HG03103 (cell line): Measurements from ENCODE around the gene TRPC4.

Experiments used
- ATAC-seq: cut with Tn5 transposase; IDR thresholded peaks from one replicate; pipeline ENCODE4 v1.9.1; 2021; ENCODE audit warnings: low read depth; ENCODE audit not compliant: unreplicated experiment

TRPC4 gene

DNA sequence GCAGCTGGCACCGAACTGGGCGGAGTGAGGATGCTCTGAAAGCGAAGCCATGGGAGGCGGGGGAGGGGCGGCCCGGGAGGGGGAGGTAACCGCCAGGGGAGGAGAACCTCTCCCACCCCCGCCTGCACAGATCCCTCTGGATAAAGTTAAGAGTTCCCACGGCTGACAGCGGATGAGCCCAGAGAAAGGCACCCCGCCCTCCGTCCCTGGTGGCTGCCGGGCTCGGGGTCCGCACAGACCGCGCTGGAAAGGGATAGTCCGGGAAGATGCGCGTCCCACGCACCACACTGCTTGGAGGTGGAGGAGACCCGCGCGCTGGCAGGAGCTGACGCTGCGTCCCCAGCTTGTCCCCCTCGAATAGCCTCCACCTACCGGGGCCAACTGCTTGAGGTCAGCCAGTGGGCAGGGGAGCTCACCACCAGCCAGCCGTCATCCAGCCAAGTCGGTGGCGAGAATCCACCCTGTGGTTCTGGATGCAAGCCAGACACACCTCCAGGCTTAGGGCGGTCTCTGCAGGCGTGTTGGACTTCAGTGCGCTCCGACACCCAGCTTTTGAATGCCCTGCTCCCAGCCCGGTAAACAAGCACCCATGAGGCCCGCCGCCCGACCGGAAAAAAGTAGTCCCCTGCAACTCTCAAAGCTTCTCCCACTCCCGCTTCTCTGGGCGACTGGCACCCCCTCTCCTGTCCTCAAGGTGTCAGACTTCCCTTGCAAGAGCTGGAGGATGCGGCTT is at the start of gene TRPC4:
Gene TRPC4 (minus strand): TSS at position 17 of the 733 bp plus-strand sequence. CDS start 86,439 bp downstream, outside the sequence.
- ATAC-seq = no peak

DNA sequence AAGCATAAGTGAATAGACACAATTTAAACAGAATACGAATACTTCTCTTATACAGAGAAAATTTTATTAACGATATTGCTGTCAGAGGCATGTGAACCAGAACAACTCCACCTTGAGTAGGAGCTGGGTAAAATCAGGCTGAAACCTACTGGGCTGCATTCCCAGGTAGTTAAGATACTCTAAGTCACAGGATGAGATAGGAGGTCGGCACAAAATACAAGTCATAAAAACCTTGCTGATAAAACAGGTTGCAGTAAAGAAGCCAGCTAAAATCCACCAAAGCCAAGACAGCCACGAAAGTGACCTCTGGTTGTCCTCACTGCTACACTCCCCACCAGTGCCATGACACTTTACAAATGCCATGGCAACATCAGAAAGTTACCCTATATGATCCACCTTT is 49.2 kb upstream of the TRPC4 start:
- no peak for ATAC-seq

DNA sequence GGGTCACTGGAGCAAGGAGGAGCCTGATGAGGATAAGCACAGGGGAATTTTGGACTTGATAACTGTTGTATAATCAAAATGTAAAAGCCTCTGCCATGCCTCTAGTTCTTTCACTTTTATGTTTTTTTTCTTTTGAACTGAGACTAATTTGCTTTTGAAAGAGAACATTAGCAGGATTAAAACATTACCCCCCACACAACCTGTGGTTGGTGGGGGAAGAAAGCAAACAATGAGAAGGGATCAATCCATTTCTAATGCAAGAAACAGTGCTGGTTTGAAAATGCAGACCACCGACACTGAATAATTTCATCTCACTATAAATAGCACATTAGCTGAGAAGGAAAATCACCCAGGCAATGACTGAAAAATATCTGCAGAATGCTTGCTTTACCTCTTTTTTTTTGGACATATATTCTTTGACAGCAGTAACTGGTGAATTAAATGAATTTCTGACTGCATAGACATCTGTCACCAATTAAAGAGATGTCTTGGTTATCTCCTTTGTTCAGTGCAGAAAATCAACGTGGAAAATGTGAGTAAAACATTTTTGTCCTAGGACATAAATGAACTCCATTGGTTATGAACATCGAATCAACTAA is 48.6 kb upstream of the TRPC4 start:
- no peak for ATAC-seq

DNA sequence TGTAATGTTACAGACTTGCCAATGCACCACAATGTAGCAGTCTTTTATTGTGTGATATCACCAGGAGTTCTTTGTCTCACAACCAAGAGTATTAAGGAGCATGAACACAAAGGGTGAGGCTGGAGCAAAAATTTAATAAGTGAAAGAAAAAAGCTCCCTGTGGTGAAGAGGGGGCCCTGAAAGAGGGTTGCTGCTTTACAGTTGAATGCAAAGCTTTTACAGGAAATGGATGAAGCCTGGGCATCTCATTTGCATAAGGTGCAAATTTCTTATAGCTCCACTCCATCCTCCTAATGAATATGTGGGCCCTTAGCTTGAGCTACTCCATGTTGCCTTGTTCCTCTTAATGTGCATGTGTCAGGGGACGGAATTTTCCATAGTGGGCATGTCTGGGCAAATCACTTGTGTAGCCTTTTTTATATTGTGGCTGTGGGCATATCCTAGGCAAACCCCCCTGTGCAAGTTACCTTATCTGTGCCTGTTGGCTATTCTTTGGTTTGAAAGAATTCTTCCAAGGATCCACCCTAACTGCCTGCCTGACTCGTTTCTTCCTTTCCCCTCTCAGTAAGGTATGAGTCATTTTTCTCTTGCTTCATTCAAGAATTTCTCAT is 45.3 kb upstream of the TRPC4 start:
- ATAC-seq = no peak

DNA sequence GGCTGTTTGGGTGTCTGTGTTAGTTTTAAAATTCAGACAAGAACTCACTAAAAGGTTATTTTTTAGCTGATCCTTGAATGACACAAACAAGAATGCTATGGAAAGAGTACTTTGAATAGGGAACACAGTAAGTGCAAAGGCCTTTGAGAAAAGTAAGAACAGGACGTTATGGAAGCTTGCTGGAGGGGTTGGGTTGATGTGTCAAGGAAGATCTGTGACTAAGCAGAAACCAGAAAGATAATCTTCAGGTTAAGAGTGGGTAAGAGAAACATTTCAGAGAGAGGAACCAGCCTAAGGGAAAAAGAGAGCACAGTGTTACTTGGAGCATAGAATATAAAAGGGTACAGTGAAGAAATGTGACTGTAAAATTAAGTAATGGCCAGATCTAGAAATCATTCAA is 41.2 kb upstream of the TRPC4 start:
- ATAC-seq = no peak

DNA sequence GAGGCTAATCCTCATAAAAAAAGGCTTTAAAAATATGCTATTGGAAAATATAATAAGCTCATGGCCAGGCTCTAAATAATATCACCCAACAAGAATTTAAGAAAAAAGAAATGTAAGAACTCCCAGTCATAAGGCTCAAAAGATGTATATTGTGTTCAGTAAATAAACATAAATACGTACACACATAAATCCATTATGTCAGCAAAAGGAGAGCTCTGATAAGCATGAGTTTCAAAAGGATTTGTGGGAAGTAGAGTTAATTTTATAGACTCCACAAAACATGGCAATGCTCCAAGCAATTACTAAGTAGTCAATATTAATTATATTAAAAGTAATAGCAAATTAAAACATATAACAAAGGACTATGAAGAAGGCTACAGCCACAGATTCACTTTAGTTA is 37.3 kb upstream of the TRPC4 start:
- no peak for ATAC-seq

DNA sequence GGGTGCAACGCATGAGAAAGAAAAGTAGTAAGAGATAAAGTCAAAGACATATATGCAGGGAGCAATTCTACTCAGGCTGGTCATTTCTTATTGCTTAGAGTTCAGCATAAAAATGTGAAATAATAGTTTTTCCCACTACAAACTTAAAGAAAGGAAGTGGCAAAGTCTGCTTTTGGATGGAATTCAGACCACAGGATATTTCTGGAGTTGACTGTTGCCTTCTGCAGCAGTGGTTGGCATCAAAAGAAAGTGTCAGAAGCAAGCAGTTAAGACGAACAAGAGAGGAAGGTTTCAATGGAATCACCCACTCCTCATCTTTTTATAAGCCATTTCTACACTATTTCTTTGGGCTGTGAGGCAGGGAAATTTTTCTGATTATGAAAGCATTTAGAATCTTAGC is 36.2 kb upstream of the TRPC4 start:
- no peak for ATAC-seq

DNA sequence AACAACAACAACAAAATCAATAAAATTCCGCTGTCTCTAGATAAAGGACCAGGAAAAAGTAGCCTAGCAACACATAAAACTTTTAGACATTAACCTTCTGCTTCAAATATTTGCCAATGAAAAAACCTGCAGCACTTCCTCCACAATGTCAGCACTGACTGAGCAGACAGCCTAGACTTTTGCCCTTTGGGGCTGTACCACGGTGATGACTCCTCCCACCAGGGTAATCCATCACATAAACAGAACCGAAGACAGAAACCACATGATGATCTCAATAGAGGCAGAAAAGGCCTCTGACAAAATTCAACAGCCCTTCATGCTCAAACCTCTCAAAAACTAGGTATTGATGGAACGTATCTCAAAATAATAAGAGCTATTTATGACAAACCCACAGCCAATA is 30.2 kb upstream of the TRPC4 start:
- ATAC-seq = no peak

DNA sequence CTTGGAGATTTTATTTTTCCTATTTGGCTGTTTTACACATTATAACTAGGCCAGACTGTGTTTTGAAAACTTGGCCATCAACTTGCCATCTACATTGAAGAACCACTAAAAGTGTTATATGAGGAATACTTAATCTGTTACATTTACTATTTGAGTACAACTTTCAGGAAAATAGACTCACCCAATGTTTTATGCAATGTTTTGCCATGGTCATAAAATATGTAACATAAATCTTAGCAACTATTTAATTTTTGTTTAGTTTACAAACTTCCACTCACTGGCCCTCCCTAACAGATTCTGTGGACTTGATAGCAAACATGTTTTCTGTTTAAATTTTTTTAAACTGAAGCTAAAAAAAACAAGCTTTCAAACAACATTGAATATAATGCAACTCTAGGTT is 23.7 kb upstream of the TRPC4 start:
- no peak for ATAC-seq

DNA sequence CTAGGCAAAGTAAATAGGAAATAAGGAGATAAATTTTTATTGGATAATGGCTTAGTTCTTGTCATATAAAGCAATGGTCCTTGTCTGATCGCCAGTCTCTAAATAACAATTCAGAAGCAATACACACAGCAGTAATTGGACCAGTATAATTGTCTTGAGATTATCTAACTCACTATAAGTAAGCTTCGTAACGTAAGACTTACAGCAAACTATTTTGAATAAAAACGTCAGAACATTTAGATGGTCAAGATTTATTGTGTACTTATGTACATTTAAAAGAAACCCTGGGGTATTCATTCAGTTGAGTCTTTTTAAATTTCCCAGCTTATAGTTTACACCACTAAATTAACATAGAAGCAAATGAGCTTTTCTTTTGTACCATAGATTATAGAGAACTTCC is 20.2 kb upstream of the TRPC4 start:
- ATAC-seq = no peak

DNA sequence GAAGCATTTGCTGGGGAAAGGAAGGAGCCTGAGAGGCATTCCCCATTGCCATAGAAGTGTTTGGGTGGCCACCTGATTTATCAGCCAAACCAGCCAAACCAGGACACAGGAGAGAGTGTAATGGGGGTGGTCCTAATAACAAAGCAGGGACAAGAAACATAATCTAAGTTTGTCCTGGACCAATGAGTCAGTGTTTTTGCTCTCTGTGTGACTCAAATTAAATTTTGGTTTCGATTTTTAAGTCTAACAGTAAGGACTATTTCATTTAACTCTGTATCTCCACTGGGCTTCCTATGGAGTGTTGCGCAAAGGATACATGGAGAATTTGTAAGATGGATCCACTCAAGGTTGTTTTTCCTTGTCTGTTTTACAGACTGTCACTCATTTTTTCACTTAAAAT is 19.5 kb upstream of the TRPC4 start:
- no peak for ATAC-seq

DNA sequence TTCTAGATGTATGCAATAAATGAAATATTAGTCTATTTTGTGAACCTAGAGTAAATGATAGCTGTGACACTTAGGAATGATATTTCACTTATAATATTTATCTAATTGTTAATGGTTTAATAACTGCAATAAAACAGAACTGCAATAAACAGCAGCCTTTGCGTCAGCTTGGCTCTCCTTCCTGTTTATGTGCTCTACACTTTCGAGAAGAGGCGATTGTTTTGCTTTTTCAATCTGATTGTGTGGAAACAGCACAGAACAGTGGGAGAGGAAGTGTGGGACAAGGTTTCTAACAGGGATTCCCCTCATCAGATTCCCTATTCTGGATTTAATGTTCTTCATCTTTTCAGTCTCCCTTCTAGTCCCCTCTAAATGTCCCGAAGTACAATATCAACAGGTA is 17.3 kb upstream of the TRPC4 start:
- no peak for ATAC-seq

DNA sequence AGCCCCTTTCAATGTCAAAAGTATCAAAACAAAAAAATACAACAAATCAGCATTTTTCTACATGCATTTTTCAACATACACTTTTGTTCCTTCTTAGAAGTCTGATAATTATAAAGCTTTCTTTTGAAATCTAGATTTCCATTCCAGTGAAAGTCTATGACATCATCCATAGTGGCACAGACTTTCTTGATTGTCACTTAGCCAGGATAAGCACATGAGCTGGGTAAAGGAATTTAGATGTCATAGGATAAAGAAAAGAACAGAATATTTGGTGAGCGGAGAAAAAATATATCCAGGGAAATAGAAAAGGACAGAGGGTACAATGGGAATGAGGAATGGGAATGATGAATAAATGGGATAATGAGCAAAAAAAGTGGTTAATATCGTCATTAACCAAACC is 15.1 kb upstream of the TRPC4 start:
- ATAC-seq = no peak

DNA sequence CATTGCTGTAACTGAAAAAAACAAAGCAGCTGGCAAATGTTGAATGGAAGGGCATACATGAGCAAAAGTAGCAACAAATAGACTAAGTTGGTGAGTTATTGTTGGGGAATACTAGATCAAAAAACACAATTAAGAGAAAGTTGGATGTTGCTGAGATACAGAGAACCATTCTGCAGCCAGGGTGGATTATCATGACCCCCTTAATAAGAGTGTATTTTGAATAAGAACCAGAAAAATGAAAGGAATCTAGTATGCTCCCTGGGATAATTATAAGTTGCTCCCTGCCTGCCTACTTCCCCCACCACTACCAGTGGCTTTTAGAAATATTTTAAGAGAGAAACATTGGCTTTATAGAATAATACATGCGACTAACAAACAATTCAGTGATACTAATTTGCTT is 14.5 kb upstream of the TRPC4 start:
- ATAC-seq = no peak

DNA sequence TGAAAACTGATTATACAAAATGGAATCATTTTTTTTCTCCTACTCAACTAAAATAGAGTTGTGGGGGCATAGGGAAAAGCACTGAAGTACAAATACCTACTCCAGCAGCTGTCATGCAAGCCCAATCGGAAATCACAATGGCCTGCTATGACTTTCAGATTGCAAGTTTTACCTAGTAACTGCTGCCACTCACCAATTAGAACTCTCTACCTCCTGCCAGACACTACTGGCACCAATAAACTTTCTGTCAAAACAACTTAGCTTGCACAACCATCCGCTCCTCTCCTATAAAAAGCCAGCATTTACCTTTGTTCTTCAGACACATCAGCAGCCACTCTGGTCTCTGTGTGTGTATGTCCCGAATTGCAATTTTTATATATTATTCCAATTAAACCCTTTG is 9.3 kb upstream of the TRPC4 start:
- ATAC-seq = no peak

DNA sequence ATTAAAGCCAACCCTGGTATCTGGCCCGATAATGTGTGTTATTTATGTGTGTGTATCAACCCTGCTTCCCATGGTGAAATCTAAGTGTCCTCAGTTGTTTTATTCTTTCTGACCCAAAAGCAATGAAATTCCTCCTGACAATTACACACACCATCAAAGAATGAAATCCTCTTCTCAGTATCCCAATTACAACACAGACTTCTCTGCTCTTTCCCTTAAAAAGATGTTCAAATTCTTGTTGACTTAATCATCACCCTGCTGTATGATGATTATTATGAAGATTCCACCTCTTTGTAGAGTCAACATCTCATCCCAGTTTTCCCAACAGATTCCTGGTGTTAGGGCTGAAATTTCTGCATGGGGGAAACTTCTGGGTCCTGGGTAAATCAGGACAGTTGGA is 8.9 kb upstream of the TRPC4 start:
- ATAC-seq = no peak

DNA sequence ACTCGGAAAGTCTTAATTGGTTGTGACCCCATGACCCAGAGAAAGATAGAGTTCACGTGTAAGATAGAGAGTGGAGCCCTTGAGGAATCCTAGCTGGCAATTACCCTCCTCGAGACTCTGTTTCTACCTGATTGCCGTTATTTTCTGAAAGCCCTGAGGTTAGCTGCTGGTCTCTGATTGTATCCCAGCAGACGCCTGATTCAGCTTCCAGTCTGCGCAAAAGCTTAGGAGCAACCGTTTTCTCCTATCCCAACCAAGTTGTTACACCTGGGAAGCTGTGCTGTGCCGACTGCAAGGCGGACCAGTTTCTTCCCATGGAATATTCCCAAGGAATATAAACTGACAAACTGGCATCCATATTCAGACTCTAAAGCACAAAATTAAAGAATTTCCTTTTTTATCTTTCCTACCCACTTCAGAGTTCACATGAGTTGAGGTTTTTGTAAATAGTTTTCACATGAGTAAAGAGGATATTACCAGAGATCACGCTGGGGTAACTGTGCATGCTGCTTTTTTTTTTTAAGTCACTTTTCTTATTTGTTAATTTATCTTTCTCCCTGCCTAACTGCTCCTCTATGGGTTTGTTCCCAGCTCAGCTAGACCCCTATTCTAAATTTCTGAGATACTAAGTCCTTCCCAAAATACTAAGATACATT is 1.5 kb upstream of the TRPC4 start:
- ATAC-seq = no peak

DNA sequence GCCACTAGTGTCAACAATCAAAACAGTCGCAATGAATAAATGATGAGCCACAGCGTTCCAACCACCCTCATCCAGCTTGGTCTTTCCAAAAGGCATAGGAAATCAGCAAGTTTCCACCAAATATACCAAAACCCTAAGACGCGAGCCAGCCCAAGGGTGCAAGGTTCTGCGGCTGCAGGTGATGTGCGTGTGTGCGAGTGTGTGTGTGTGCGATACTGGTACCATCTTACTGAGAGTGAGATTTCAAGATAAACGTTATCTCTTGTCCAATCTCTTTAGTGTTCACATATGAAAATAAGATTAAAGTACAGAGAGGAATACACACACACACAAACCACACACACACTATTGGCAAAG is 895 bp upstream of the TRPC4 start:
- no peak for ATAC-seq

DNA sequence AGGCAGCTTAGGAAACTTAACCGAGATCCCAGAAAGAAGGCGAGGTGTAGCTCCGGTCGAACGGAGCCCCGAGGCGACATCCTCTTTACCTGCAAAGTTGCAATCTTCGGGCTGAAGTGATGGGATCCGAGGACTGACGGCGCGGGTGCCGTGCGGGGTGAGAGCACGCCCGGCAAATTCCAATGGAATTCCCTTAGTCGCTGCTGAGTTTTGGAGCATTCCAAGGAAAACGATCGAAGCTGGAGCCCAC is 141 bp downstream of the TRPC4 start:
- ATAC-seq = no peak

DNA sequence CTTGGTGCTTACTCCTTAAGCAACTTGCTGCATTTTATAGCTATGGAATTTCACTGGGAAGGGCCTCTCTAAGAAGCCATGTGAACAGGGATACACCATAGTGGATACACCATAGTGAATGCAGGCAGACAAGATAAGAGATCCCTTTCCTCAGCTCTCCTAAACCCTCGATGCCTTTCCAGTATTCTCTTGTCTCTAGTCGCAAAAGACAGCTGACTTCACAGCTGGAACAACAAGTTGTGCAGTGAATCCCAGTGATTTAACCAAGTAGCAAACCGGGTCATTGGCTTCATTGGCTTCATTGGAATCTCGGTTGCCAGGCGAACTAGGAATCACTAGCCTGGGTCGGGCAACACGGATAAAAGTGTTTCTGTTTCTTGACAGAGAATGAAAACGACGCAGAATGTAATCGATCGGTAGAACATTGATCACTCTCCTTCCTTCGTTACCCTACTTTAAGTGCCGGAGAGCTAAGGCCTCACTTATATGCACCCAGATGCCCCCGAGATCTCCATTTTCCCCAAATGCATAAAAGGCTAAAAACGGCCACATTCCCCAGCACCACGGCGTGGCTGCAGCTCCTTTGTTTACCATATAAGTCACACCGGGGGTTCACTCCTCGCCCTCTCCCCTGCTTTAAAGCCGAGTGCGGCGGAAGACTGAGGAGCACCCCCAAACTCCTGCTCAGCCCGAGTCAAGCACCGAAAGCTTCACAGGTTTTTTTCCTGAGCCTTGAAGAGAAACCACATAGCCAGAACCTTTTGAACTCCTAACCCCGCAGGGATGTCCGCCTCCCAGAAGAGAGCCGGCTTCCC is 674 bp downstream of the TRPC4 start:
- no peak for ATAC-seq

DNA sequence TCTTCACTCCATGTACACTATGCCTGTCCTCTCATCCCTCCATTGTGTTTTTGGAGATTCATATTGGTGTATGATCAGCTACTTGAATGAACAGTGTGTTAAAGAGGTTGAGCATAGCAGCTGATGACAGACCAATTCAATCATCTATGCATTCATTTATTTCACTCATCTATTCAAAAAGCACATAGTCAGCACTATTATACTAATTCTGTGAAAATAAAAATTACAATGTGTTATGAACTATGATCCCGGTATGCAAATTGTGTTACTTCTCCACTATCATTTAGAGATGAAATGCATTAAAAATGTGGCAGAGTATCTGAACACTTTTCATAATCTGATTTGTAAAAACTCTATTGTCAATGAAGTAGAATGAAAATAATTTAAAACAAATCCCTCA is 5.9 kb downstream of the TRPC4 start:
- no peak for ATAC-seq
